Measurements from ENCODE around the gene PDSS2. TPM values are rescaled to one million over a fixed set of nuclear protein-coding genes. Genes with fewer than 3 reads are reported as not detected.

The PDSS2 gene
- total and polyA plus RNA-seq, 4 donors: 10.5 to 20.9 (median 16.0) TPM

DNA sequence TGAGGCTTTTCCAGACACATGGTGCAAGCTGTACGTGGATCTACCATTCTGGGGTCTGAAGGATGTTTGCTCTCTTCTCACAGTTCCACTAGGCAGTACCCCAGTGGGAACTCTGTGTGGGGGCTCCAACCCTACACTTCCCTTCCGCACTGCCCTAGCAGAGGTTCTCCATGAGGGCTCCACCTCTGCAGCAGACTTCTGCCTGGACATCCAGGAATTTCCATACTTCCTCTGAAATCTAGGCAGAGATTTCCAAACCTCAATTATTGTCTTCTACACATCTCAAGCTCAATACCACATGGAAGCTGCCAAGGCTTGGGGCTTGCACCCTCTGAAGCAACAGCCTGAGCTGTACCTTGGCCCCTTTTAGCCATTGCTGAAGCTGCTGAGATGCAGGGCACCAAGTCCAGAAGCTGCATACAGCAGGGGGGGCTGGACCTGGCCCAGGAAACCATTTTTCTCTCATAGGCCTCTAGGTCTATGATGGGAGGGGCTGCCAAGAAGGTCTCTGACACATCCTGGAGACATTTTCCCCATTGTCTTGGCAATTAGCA lies 11.6 kb downstream of the PDSS2 start:
- WGBS: 100% methylated on average over 2 of the region's 2 CpGs
- Histone ChIP-seq H3K4me3 (ENCODE audit: low read depth in 1 of 3, low read length in 3 of 3) (no peak overlapping the region), H3K27ac (ENCODE audit: low read depth in 1 of 2, low read length in 2 of 2) (no peak overlapping the region), H3K4me1 (ENCODE audit: control insufficient read depth in 4 of 4, insufficient read depth in 4 of 4, low read length in 3 of 4) (no peaks in the 10 kb centered on the region), H3K27me3 (ENCODE audit: control insufficient read depth in 4 of 4, insufficient read depth in 4 of 4, low read length in 3 of 4) (no peaks in the 10 kb centered on the region), H3K9me3 (ENCODE audit: control insufficient read depth in 4 of 4, low read length in 3 of 4) (peaks cover 4 to 10% (median 7%) of the 10 kb centered on the region in 4 donors), H3K36me3 (ENCODE audit: control insufficient read depth in 4 of 4, insufficient read depth in 3 of 4, low read depth in 1 of 4, low read length in 3 of 4) (peaks cover 0 to 1% (median 0%) of the 10 kb centered on the region in 4 donors), H3K9ac (ENCODE audit: low read depth in 1 of 2, low read length in 2 of 2) (no peak overlapping the region)
- no peak for DNase-seq (ENCODE audit: low spot score)
- no peak for TF ChIP-seq EGR1 (IDR thresholded peaks at IDR 0.05; ENCODE audit: low read depth in 2 of 2)
- TF ChIP-seq YY1 (IDR thresholded peaks at IDR 0.05): no peak
- no peak for TF ChIP-seq GABPA (IDR thresholded peaks at IDR 0.05 in 1 of 2, conservative IDR thresholded peaks at IDR 0.05 in 1 of 2)
- TF ChIP-seq, protein P1, sequence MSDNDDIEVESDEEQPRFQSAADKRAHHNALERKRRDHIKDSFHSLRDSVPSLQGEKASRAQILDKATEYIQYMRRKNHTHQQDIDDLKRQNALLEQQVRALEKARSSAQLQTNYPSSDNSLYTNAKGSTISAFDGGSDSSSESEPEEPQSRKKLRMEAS (IDR thresholded peaks at IDR 0.05): no peak
- no peak for TF ChIP-seq HNF4G (IDR thresholded peaks at IDR 0.05)
- TF ChIP-seq, protein P2, sequence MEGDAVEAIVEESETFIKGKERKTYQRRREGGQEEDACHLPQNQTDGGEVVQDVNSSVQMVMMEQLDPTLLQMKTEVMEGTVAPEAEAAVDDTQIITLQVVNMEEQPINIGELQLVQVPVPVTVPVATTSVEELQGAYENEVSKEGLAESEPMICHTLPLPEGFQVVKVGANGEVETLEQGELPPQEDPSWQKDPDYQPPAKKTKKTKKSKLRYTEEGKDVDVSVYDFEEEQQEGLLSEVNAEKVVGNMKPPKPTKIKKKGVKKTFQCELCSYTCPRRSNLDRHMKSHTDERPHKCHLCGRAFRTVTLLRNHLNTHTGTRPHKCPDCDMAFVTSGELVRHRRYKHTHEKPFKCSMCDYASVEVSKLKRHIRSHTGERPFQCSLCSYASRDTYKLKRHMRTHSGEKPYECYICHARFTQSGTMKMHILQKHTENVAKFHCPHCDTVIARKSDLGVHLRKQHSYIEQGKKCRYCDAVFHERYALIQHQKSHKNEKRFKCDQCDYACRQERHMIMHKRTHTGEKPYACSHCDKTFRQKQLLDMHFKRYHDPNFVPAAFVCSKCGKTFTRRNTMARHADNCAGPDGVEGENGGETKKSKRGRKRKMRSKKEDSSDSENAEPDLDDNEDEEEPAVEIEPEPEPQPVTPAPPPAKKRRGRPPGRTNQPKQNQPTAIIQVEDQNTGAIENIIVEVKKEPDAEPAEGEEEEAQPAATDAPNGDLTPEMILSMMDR (IDR thresholded peaks at IDR 0.05; ENCODE audit: low read depth, low read length, missing input control): no peak
- TF ChIP-seq TAF1 (conservative IDR thresholded peaks at IDR 0.05): no peak
- no peak for TF ChIP-seq RXRA (IDR thresholded peaks at IDR 0.05)
- TF ChIP-seq RAD21 (IDR thresholded peaks at IDR 0.05): no peak
- TF ChIP-seq, protein P3, sequence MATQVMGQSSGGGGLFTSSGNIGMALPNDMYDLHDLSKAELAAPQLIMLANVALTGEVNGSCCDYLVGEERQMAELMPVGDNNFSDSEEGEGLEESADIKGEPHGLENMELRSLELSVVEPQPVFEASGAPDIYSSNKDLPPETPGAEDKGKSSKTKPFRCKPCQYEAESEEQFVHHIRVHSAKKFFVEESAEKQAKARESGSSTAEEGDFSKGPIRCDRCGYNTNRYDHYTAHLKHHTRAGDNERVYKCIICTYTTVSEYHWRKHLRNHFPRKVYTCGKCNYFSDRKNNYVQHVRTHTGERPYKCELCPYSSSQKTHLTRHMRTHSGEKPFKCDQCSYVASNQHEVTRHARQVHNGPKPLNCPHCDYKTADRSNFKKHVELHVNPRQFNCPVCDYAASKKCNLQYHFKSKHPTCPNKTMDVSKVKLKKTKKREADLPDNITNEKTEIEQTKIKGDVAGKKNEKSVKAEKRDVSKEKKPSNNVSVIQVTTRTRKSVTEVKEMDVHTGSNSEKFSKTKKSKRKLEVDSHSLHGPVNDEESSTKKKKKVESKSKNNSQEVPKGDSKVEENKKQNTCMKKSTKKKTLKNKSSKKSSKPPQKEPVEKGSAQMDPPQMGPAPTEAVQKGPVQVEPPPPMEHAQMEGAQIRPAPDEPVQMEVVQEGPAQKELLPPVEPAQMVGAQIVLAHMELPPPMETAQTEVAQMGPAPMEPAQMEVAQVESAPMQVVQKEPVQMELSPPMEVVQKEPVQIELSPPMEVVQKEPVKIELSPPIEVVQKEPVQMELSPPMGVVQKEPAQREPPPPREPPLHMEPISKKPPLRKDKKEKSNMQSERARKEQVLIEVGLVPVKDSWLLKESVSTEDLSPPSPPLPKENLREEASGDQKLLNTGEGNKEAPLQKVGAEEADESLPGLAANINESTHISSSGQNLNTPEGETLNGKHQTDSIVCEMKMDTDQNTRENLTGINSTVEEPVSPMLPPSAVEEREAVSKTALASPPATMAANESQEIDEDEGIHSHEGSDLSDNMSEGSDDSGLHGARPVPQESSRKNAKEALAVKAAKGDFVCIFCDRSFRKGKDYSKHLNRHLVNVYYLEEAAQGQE (IDR thresholded peaks at IDR 0.05): no peak
- no peak for TF ChIP-seq FOXA1 (IDR thresholded peaks at IDR 0.05)
- TF ChIP-seq ZBTB33 (IDR thresholded peaks at IDR 0.05): no peak
- TF ChIP-seq FOXA2 (IDR thresholded peaks at IDR 0.05): no peak
- no peak for TF ChIP-seq ATF3 (IDR thresholded peaks at IDR 0.05)
- TF ChIP-seq SP1 (IDR thresholded peaks at IDR 0.05): no peak

GRCh38 chr6:107444277-107444676 lies 15.1 kb downstream of the PDSS2 start:
- H3K27me3 ChIP-seq (ENCODE audit: control insufficient read depth in 4 of 4, insufficient read depth in 4 of 4, low read length in 3 of 4): no peaks in the 10 kb centered on the region

More at GRCh38 chr6:107444277-107444676, 15.1 kb downstream of the PDSS2 start:
- Histone ChIP-seq H3K9ac (ENCODE audit: low read depth in 1 of 2, low read length in 2 of 2) (no peak overlapping the region), H3K4me3 (ENCODE audit: low read depth in 1 of 3, low read length in 3 of 3) (no peak overlapping the region), H3K27ac (ENCODE audit: low read depth in 1 of 2, low read length in 2 of 2) (no peak overlapping the region), H3K4me1 (ENCODE audit: control insufficient read depth in 4 of 4, insufficient read depth in 4 of 4, low read length in 3 of 4) (no peaks in the 10 kb centered on the region), H3K9me3 (ENCODE audit: control insufficient read depth in 4 of 4, low read length in 3 of 4) (peaks cover 4 to 10% (median 7%) of the 10 kb centered on the region in 4 donors), H3K36me3 (ENCODE audit: control insufficient read depth in 4 of 4, insufficient read depth in 3 of 4, low read depth in 1 of 4, low read length in 3 of 4) (no peaks in the 10 kb centered on the region)
- TF ChIP-seq, protein P1 (IDR thresholded peaks at IDR 0.05): no peak
- TF ChIP-seq YY1 (IDR thresholded peaks at IDR 0.05): no peak
- TF ChIP-seq ATF3 (IDR thresholded peaks at IDR 0.05): no peak
- no peak for TF ChIP-seq RXRA (IDR thresholded peaks at IDR 0.05)
- TF ChIP-seq ZBTB33 (IDR thresholded peaks at IDR 0.05): no peak
- no peak for TF ChIP-seq EGR1 (IDR thresholded peaks at IDR 0.05; ENCODE audit: low read depth in 2 of 2)
- WGBS: 96% methylated on average over 1 of the region's 1 CpG
- DNase-seq (ENCODE audit: low spot score): no peak
